Activated T-cell treated with anti-CD3 and anti-CD28 coated beads, Interleukin-2, amount 50 U/mL, for 72 hours (primary cell): ENCODE results near the gene DPEP2. TPM values are rescaled to one million over a fixed set of nuclear protein-coding genes. Genes with fewer than 3 reads are reported as not detected.
"Not testable (repeated sequence)": the region's sequence is repeated elsewhere in the genome, so short reads cannot be mapped to it uniquely, and the experiment has no call there.

Source experiments
- ATAC-seq, 2 donors: fragments of 150-1000 bp; cut with Tn5 transposase; replicated peaks in 1 of 2; 2 replicates each; pipeline ENCODE4 v1.10.0; 2021; ENCODE audit warnings: moderate library complexity in 2 of 2, mild to moderate bottlenecking in 1 of 2
- DNase-seq, 2 donors: peaks; one replicate each; pipeline ENCODE4 v3.0.0; 2021 to 2022; ENCODE audit warnings: mixed read lengths in 1 of 2
- H3K27ac Mint-ChIP-seq: one replicate; pipeline ENCODE4 v1.8.0; 2022; ENCODE audit warnings: mild to moderate bottlenecking, moderate library complexity, mixed read lengths
- H3K27me3 Mint-ChIP-seq: one replicate; pipeline ENCODE4 v1.8.0; 2022; ENCODE audit warnings: low read depth, mixed read lengths
- H3K36me3 Mint-ChIP-seq, 2 donors: one replicate each; pipeline ENCODE4 v1.8.0; 2022; ENCODE audit warnings: mixed read lengths in 2 of 2, mild to moderate bottlenecking in 1 of 2; ENCODE audit not compliant: insufficient read depth in 2 of 2
- H3K4me1 Mint-ChIP-seq: one replicate; pipeline ENCODE4 v1.8.0; 2022; ENCODE audit warnings: low read depth, mixed read lengths
- H3K4me3 Mint-ChIP-seq, 2 donors: one replicate each; pipeline ENCODE4 v1.8.0; 2022; ENCODE audit warnings: mild to moderate bottlenecking in 2 of 2, mixed read lengths in 2 of 2, moderate library complexity in 2 of 2
- H3K9me3 Mint-ChIP-seq, 2 donors: one replicate each; pipeline ENCODE4 v1.8.0; 2022; ENCODE audit warnings: mixed read lengths in 2 of 2
- total RNA-seq, 2 donors: library from RNA; stranded (reverse); gene quantifications; one replicate each; pipeline ENCODE4 v1.2.3, GENCODE V29; 2022

The DPEP2 gene
- total RNA-seq, 2 donors from 2014 or later = 11.4 to 11.6 TPM

DNA sequence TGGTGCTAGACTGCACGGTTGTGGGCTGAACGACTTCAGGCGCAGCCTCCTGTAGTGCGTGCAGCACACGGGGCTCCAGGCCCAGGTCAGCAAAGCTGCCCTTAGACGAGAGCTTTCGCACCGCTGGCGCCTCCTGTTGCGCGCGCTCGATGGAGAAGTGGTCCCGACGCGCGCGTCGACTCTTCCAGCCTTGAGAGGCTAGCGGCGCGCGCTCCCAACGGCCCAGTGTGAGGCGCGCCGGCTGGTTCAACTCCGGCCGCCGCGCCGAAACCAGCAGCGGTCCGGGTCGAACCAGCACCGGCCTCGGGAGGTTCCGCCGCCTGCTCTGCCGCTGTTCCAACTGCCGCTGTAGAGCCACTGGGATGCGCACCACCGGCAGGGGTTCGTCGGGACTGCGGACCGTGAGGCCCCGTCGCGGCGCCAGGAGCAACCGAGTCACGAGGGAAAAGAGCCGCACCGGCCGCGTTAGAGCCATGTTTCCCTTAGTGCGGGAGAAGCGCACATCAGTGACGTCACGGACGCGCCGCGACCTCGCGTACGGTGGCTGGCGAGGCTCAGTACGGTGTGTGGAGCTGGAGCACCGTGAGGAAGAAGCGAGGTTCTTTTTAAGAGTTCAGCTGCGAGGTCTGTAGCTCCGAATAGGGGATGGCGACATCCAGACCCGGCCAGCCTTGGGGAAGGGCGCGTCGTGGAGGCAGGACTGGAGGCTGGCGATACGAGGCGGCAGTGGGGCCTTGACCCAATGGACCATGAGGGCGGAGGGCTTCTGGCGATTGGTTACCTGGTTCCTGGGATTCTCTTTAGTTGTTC lies 23.6 kb upstream of the DPEP2 start, which contains the start of the genes DDX28 and DUS2:
Gene DDX28 (minus strand): TSS at position 505 of the 810 bp plus-strand sequence. CDS start 30 bp downstream, at position 475.
Gene DUS2 (plus strand): TSS at position 557 of the 810 bp plus-strand sequence. CDS start 14,740 bp downstream, outside the sequence.
- Mint-ChIP-seq H3K36me3 (peaks cover 3 to 6% of the 10 kb centered on the region in 2 donors), H3K27me3 (no peaks in the 10 kb centered on the region), H3K4me1 (peaks cover 37% of the 10 kb centered on the region), H3K27ac (peak within 1 kb of the TSS; percentile 99), H3K4me3 (peak within 1 kb of the TSS; percentile 99), H3K9me3 (no peaks in the 10 kb centered on the region)
- DNase-seq = peak; percentile 93 to 94
- ATAC-seq = peak; percentile 96 to 98

DNA sequence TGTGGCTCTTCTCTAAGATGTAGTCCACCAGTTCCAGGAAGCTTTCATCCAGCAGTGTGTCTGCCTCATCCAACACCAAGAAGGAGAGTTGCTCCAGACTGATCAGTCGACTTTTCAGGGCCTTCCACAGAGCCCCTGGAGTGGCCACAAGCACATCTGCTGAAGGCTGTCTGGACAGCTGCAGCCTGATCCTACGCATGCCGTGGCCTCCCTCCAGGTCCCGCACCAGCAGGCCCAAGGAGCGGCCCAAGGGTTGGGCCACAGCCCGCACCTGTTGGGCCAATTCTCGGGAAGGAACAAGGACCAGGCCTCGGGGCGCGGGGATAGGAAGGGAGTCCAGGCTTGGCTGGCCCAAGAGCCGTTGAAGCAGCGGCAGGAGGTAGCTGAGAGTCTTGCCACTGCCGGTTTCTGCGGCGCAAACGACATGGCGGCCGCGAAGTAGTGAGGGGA lies 23.0 kb upstream of the DPEP2 start:
- H3K4me1 Mint-ChIP-seq = peaks cover 37% of the 10 kb centered on the region
- H3K9me3 Mint-ChIP-seq = no peaks in the 10 kb centered on the region
- H3K27ac Mint-ChIP-seq = peak overlapping the region; percentile 89
- no peaks in the 10 kb centered on the region for H3K27me3 Mint-ChIP-seq
- H3K36me3 Mint-ChIP-seq = peaks cover 3 to 6% of the 10 kb centered on the region in 2 donors
- DNase-seq (no peak), ATAC-seq (peak in 1 of 2 donors; percentile 3)
- peak overlapping the region; percentile 99 for H3K4me3 Mint-ChIP-seq

DNA sequence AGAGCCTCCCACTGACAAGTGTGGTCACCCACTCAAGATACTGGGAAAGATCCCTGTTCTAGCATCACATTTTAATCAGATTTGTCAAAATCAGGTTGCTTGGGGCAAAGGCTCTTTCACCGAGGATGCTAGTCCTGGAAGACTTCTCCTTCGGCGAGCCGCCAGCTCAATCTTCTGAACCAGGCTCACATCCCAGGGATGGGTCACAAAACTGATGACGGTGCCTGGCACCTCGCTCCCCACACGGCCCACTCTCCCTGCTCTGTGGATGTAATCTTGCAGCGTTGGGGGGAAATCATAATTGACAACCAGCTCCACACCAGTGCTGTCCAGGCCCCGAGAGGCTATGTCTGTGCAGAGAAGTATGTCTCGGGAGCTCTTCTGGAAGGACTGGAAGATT lies 22.2 kb upstream of the DPEP2 start:
- ATAC-seq (no peak), DNase-seq (no peak)
- H3K9me3 Mint-ChIP-seq = no peaks in the 10 kb centered on the region
- peak overlapping the region; percentile 16 for H3K27ac Mint-ChIP-seq
- no peaks in the 10 kb centered on the region for H3K27me3 Mint-ChIP-seq
- H3K4me1 Mint-ChIP-seq = peaks cover 37% of the 10 kb centered on the region
- peak overlapping the region; percentile 99 for H3K4me3 Mint-ChIP-seq
- H3K36me3 Mint-ChIP-seq = peaks cover 3 to 6% of the 10 kb centered on the region in 2 donors

DNA sequence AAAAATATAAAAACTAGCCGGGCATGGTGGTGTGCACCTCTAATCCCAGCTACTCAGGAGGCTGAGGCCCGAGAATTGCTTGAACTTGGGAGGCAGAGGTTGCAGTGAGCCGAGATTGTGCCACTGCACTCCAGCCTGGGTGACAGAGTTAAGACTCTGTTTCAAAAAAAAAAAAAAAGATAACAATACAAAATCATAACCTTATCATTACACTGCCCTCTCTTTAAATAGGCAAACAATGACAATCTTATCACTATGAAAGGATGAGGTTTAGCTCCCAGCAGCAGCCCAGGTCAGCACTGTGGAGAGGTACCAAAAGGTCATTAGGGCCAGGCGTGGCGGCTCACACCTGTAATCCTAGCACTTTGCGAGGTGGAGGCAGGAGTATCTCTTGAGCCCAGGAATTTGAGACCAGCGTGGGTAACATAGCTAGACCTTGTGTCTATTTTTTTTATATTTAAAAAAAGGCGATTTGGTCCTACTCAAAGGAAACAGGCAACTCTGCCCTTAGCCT lies 19.9 kb upstream of the DPEP2 start:
- H3K4me3 Mint-ChIP-seq = no peak overlapping the region
- peaks cover 30% of the 10 kb centered on the region for H3K4me1 Mint-ChIP-seq
- H3K27me3 Mint-ChIP-seq = no peaks in the 10 kb centered on the region
- DNase-seq (no peak), ATAC-seq (no peak)
- no peaks in the 10 kb centered on the region for H3K9me3 Mint-ChIP-seq
- H3K27ac Mint-ChIP-seq = no peak overlapping the region
- H3K36me3 Mint-ChIP-seq = peaks cover 3% of the 10 kb centered on the region in 2 donors

DNA sequence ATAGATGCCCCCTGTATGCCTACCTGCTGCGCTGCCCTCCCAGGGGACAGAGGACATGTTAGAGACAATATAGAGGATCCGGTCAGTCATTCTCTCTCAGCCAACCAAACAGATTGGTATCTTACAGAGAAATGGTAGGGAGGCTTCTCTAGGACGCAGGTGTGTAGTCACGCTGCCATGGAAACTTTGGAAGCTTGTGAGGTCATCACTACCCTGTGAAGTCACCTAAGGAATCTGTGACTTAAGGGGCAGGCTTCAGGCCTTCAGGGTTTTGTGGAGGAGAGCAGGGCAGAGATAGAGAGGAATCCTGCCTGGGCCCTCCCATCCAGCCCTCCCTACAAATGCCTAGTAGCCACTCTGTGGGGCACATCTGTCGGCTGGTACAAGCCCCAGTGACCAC lies 16.4 kb upstream of the DPEP2 start, which contains the start of gene DPEP2NB:
Gene DPEP2NB (minus strand): TSS at position 231 of the 400 bp plus-strand sequence. CDS start 141 bp downstream, at position 90.
- ATAC-seq (no peak), DNase-seq (no peak)
- H3K9me3 Mint-ChIP-seq = no peaks in the 10 kb centered on the region
- no peaks in the 10 kb centered on the region for H3K27me3 Mint-ChIP-seq
- peaks cover 11% of the 10 kb centered on the region for H3K4me1 Mint-ChIP-seq
- H3K36me3 Mint-ChIP-seq = no peaks in the 10 kb centered on the region
- H3K27ac Mint-ChIP-seq = no peak within 1 kb of the TSS
- no peak within 1 kb of the TSS for H3K4me3 Mint-ChIP-seq

DNA sequence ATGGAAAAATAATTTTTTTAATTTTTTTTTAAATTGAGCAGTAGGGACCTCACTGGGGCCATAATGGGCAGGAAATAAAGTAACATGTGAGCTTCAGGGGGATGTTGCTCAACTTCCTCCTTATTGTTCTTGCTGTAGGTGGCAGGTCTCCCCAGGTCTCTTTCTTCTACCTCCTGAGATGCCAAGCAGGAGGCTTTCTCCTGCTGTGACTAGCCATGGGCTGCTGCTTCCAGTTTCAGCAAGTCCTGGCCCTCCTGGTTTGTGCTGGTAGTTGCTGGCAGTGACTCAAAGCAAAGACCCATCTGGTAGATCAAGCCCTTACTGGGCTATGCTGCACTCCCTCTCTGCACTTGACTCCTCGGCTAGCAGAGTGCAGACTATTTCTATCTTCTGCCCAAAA lies 14.2 kb upstream of the DPEP2 start:
- Mint-ChIP-seq H3K4me1 (peaks cover 12% of the 10 kb centered on the region), H3K27me3 (no peaks in the 10 kb centered on the region), H3K9me3 (no peaks in the 10 kb centered on the region), H3K36me3 (no peaks in the 10 kb centered on the region), H3K4me3 (no peak overlapping the region), H3K27ac (no peak overlapping the region)
- no peak for DNase-seq
- ATAC-seq = peak; percentile 29 to 44

DNA sequence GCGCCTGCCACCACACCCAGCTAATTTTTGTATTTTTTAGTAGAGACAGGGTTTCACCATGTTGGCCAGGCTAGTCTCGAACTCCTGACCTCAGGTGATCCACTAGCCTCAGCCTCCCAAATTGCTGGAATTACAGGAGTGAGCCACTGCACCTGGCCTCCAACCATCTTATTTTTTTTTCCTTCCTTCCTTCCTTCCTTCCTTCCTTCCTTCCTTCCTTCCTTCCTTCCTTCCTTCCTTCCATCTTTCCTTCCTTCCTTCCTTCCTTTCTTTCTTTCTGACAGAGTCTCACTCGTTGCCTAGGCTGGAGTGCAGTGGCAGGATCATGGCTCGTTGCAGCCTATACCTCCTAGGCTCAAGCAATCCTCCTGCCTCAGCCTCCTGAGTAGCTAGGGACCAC lies 10.6 kb upstream of the DPEP2 start:
- not testable (repeated sequence) for DNase-seq, H3K36me3 Mint-ChIP-seq, H3K27me3 Mint-ChIP-seq, H3K4me3 Mint-ChIP-seq, H3K9me3 Mint-ChIP-seq, ATAC-seq, H3K27ac Mint-ChIP-seq
- peaks cover 30% of the 10 kb centered on the region for H3K4me1 Mint-ChIP-seq

DNA sequence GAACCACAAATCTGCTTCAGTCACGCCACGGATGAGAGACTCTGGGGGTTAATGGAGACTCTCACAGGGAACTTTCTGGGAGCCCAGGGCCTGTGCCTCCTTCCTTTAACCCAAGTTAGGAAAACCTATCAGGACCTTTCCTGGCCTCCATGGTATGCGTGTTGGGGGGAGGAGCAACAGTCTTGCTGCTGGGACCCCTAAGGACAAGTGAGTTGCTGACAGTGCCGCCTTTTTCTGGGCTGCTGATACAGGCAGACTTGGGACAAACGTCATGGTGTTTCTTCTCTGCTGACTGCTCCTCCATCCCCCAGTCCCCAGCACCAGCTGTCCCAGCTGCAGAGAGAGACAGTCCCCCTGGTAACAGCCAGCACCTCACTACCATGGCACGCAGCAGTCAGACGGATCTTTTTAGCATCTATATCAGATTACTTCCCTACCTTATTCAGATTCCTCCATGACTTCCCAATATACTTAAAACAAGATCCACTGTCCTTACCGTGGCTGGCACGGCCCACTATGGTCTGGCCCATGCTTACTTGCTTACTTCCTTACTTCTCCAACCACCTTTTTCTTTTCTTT lies 10.0 kb upstream of the DPEP2 start:
- Mint-ChIP-seq H3K27ac (no peak overlapping the region), H3K4me3 (no peak overlapping the region), H3K4me1 (peaks cover 32% of the 10 kb centered on the region), H3K36me3 (no peaks in the 10 kb centered on the region), H3K9me3 (no peaks in the 10 kb centered on the region), H3K27me3 (no peaks in the 10 kb centered on the region)
- DNase-seq (no peak), ATAC-seq (no peak)

DNA sequence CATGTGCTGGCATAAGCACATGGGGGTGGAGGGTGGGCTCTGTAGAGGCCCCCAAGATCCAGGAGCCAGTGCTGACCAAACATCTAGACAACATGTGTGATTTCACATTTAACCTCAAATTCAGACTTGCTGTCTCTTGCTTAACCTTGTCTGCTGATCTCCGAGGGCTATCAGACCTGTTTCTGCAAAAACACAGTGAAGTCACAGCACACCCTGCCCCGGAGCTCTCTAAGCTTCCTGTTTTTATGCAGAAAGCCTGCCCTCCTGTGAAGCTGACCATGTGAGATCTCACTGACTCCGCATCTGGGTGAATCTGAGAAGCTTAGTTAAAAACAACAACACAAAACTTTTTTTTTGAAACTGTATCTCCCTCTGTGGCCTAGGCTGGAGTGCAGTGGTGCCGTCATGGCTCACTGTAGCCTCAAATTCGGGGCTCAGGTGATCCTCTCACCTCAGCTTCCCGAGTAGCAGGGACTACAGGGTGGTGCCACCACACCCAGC lies 6.6 kb upstream of the DPEP2 start:
- H3K9me3 Mint-ChIP-seq = no peaks in the 10 kb centered on the region
- peak overlapping the region; percentile 36 to 40 for H3K4me3 Mint-ChIP-seq
- H3K27me3 Mint-ChIP-seq = no peaks in the 10 kb centered on the region
- peak in 1 of 2 donors; percentile 47 for DNase-seq
- H3K4me1 Mint-ChIP-seq = peaks cover 33% of the 10 kb centered on the region
- ATAC-seq = peak; percentile 57 to 86
- H3K36me3 Mint-ChIP-seq = no peaks in the 10 kb centered on the region
- peak overlapping the region; percentile 68 for H3K27ac Mint-ChIP-seq

DNA sequence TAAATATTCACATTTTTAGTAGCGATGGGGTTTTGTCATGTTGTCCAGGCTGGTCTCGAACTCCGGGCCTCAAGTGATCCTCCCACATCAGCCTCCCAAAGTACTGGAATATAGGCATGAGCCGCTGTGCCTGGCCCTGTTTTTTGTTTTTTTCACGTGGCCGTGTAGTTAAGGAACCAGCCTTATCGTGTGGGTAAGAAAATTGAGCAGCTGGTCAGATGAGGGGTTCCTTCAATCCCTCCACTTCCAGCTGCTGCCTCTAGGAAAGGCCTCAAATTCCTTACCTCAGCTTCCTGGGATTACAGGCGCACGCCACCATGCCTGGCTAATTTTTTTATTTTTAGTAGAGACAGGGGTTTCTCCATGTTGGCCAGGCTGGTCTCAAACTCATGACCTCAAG lies 5.9 kb upstream of the DPEP2 start:
- H3K4me1 Mint-ChIP-seq = peaks cover 40% of the 10 kb centered on the region
- no peak overlapping the region for H3K4me3 Mint-ChIP-seq
- no peaks in the 10 kb centered on the region for H3K27me3 Mint-ChIP-seq
- H3K9me3 Mint-ChIP-seq = no peaks in the 10 kb centered on the region
- ATAC-seq = no peak
- H3K27ac Mint-ChIP-seq = no peak overlapping the region
- no peaks in the 10 kb centered on the region for H3K36me3 Mint-ChIP-seq
- DNase-seq = no peak

DNA sequence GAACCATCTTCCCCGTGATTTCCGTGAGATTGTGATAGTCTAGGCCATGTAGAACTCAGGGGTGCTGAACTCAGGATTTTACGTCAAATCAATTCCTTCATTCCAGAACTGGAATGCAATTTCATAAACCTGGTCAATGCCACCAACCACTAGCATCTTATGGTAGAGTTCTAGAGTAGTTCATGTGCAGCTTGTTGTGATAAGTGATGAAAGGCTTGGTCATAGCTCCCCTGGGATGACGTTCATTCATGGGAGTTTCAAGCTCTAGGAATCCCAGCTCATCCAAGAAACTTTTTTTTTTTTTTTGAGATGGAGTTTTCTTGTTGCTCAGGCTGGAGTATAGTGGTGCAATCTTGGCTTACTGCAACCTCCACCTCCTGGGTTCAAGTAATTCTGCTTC lies 3.7 kb upstream of the DPEP2 start:
- Mint-ChIP-seq H3K4me1 (peaks cover 49% of the 10 kb centered on the region), H3K36me3 (no peaks in the 10 kb centered on the region), H3K27ac (no peak overlapping the region), H3K27me3 (no peaks in the 10 kb centered on the region), H3K9me3 (no peaks in the 10 kb centered on the region), H3K4me3 (no peak overlapping the region)
- ATAC-seq (no peak), DNase-seq (no peak)

DNA sequence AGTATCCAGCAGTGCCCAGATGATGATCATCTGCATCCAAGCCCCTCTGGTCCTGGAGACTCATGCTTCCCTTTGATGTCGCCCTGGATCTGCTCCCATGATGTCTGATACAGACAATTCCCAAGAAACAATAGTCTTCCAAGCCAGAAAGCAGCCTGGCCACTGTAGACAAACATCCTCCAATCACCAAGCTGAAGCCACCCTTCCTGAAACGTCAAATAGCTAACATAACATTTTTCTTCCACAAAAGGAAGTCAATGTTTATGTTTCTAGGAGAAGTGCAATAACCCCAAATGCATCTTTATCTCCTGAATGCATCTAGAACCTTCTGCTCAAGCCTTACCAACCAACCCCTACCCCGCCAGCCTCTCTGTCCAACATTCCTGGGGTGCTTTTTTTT lies 1.2 kb upstream of the DPEP2 start:
- peaks cover 58% of the 10 kb centered on the region for H3K4me1 Mint-ChIP-seq
- H3K9me3 Mint-ChIP-seq = no peaks in the 10 kb centered on the region
- H3K36me3 Mint-ChIP-seq = no peaks in the 10 kb centered on the region
- H3K27ac Mint-ChIP-seq = peak overlapping the region; percentile 21
- H3K27me3 Mint-ChIP-seq = no peaks in the 10 kb centered on the region
- ATAC-seq (no peak), DNase-seq (no peak)
- H3K4me3 Mint-ChIP-seq = peak overlapping the region; percentile 80 to 84

DNA sequence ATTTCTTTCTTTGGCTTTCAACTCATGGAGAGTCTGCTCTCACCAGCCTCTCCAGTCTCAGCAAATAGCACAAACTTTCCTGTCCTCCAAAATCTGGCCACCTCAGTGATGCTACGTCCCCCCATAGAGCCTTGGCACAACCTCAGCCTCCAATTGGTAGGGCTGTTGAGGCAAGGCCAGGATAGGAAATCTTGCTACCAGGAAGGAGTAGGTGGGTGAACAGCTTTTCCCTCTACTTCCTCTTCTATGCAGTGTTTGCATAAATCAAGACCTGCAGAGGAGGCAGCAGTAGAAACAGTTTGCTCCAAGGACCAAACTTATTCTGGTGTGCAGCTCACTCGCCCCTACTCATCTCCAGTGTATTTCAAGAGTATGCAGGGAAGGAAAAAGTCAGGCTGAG lies 701 bp upstream of the DPEP2 start:
- peaks cover 60% of the 10 kb centered on the region for H3K4me1 Mint-ChIP-seq
- DNase-seq (no peak), ATAC-seq (peak in 1 of 2 donors; percentile 16)
- peak overlapping the region; percentile 80 to 84 for H3K4me3 Mint-ChIP-seq
- peak overlapping the region; percentile 81 for H3K27ac Mint-ChIP-seq
- no peaks in the 10 kb centered on the region for H3K9me3 Mint-ChIP-seq
- no peaks in the 10 kb centered on the region for H3K36me3 Mint-ChIP-seq
- H3K27me3 Mint-ChIP-seq = no peaks in the 10 kb centered on the region
